Measurements from ENCODE around the gene GALNT15.
A peak's percentile ranks its signal among the peaks of the same experiment; 100 is the strongest.

The GALNT15 gene

DNA sequence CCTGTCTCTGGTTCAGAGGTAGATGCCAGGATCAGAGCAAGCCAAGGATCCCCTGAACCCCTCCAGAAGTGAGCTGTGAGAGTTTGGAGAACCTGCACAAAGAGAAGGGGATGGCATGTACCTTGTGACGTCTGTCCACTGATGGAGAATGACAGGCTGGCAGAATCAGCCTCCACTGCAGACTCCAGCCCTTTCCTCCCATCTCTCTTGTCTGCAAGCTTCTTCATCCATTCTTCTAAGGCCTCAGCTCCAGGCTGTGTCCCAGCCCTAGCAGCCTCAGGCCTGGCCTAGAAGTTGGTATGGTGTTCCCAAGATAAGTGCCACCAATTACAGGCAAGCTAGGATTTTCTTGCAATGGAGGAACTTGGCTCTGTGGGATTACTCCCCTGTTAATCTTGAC lies 8.6 kb downstream of the GALNT15 start:
- intact Hi-C loops (cut with DNase I): no loop called here
- DNase-seq: peak in 1 of 10 donors; percentile 28

GRCh38 chr3:16183601-16184270 lies 9.3 kb downstream of the GALNT15 start:
- intact Hi-C loops (cut with DNase I): no loop called here
- peak in 1 of 10 donors; percentile 35 for DNase-seq

DNA sequence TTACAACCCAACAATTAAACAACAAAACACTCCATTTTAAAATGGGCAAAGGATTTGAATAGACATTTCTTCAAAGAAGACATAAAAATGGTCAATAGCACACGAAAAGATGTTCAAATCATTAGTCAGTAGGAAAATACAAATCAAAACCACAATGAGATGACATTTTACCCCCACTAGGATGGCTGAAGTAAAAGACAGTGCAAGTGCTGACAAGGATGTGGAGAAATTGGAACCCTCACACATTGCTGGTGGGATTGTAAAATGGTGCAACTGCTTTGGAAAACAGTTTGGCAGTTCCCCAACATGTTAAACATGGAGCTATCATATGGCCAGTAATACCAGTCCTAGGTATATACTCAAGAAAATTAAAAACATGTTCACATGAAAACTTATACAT lies 11.6 kb downstream of the GALNT15 start:
- DNase-seq: no peak
- intact Hi-C loops (cut with DNase I): no loop called here

DNA sequence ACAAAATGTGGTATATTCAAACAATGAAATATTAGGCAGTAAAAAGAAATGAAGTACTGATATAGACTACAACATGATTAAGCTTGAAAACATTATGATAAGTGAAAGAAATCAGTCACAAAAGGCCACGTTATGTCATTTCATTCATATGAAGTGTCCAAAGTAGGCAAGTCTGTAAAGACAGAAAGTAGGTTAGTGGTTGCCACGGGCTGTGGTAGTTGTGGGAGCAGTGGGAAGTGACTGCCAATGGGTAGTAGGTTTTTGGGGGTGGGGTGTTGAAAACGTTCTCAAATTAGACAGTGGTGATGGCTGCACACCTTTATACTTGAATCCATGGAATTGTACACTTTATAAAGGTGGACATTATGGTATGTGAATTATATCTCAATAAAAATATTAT lies 12.1 kb downstream of the GALNT15 start:
- DNase-seq: no peak
- intact Hi-C loops (cut with DNase I): no loop called here

DNA sequence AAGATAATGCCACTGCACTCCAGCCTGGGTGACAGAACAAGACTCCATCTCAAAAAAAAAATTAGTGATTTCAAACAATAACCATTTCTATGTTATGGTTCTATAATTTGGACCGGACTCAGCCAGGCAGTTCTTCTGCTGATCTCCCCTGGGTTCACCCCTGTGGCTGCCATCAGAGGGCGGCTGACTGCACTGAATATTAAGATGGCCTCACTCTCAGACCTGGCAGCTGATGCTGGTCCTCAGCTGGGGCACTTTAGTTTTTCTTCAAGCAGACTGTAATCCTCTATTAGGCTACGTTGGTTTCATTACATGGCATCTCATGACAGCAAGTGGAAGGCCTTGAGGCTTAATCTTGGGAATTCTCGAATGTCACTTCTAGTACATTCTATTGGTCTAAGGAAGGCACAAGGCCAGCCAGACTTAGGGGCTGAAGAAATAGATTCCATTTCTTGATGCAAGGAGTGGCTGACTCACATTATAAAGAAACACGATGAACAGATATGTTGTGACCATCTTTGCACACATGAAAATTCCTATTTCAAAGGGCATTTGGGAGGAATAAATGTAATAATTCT lies 12.8 kb downstream of the GALNT15 start:
- intact Hi-C loops (cut with DNase I): no loop called here
- DNase-seq: no peak

- DNase-seq: no peak
- intact Hi-C loops (cut with DNase I): no loop called here
Observed at GRCh38 chr3:16188071-16188470, 13.6 kb downstream of the GALNT15 start.

- no peak for DNase-seq
- intact Hi-C loops (cut with DNase I): no loop called here
Observed at GRCh38 chr3:16189201-16189600, 14.7 kb downstream of the GALNT15 start.

GRCh38 chr3:16190704-16191103 lies 16.2 kb downstream of the GALNT15 start:
- no peak for DNase-seq
- intact Hi-C loops (cut with DNase I): no loop called here

DNA sequence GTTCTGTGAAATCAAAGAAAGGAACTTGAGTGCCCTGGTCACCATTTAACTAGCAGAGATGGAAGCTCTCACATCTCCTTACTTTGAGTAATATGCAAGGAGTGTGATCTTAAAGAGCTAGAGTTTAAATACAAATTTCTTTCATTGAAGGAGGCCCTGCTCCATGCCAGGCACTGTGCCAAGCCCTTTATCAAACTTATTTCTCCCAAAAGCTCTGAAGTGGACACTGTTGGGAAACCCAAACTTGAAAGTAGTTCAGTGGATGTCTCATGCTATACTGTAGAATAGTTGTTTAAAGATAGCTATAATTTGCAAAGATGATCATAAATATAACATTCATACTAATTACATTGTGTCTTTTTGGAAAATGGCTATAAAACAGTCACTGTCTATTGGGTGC lies 17.1 kb downstream of the GALNT15 start:
- no peak for DNase-seq
- intact Hi-C loops (cut with DNase I): no loop called here

- DNase-seq: no peak
- intact Hi-C loops (cut with DNase I): no loop called here
Observed at GRCh38 chr3:16192176-16192811, 17.8 kb downstream of the GALNT15 start.

DNA sequence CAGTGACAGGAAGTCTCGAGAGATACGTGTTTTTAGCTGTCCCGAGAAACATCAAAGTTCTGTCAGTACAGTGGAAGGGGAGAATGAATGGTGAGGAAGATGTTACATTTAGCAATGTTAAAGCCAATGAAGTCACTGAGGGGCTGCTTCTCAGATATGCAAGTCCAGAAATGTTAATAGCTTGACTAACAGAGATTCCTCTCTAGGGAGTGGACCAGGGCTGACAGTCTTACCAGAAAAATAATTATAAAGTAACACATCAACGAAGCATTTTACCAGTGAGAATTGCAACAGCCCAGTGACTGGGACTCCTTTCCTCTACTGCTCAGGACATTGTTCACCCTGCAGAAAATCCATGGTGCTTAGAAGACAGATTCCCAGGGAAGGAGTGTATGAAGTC lies 23.9 kb downstream of the GALNT15 start:
- DNase-seq: no peak

DNA sequence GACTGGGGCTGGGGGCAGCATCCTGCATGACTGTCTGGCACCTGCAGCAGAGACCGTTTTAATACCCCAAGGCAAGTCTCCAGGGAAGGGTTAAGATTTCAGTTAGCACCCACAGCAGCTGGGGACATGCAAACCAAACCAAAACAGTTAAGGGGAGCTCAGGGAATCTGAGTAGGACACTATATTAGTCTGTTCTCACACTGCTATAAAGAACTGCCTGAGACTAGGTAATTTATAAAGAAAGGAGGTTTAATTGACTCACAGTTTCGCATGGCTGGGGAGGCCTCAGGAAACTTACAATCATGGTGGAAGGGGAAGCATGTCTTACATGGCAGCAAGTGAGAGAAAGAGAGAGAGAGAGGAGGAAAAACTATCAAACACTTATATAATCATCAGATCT lies 25.3 kb downstream of the GALNT15 start:
- intact Hi-C loops (cut with DNase I): no loop called here
- no peak for DNase-seq

More for the DNA sequence above, 23.9 kb downstream of the GALNT15 start:
- intact Hi-C loops (cut with DNase I): no loop called here

GRCh38 chr3:16200411-16200810 lies 25.9 kb downstream of the GALNT15 start:
- no peak for DNase-seq
- intact Hi-C loops (cut with DNase I): no loop called here

DNA sequence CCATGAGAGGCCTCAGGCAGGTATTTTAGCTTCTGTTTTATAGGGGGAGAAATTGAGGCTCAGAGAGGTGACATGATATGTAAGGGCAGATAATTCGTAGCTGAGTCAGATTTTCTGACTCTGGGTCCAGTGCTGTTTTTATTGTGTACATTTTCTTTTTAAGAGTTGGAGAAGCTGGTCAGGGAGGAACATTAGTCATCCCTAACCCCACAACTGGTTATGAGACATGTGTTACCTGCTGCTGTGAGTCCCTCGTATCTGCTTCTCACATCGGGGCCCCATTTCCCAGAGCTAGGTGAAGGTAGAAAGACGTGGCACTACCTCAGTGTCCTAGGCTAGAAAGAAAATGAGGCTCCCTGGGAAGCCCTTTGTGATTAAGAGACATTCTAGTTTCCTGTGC lies 28.6 kb downstream of the GALNT15 start:
- intact Hi-C loops (cut with DNase I): no loop called here

DNA sequence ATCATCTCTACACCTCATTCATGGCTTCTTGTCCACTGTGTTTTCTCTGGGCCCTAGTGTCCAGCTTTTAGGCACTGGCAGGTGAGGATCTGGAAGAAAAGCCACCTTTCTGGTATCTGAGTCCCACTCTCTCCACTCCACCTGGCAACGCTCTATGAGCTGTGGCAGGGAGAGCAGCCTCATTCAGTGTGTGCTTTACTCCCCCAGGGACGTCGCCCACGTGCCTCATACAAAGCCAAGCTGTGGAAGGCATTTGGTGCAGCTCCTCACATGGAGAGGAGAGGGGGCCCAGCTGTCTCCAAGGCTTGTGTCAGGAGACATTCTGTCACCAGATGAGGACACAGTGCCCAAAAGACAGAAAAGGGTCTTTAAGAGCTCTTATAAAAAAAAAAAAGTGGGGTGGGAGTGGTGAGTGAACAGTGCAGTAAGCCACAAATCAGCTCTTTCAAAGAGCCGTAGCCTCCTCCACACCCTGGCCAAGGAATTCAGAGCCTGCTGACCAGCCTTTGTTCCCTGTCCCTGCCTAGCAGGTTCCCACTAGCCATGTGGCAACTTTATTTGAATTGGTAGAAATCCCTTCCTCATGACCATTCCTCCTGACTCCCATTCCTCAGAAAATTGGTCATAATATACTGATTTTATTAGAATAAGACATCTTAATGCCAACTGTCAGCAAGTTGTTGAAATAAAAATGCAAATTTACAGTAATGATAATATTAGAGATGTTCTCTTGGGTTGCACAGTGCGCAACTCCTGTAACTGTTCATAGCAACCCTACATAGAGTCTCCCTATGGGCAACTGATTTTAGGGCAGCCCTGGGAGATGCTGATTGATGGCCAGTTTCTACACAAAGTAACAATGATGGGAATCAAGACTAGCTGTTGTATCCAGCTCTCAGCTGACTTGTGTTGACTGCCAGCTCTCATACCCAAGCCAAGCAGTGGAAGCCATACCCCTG lies 29.5 kb downstream of the GALNT15 start:
- DNase-seq: peak in 5 of 10 donors; percentile 16 to 86 (median 44)
- intact Hi-C loops (cut with DNase I): no loop called here

More for the DNA sequence above, 28.6 kb downstream of the GALNT15 start:
- no peak for DNase-seq

DNA sequence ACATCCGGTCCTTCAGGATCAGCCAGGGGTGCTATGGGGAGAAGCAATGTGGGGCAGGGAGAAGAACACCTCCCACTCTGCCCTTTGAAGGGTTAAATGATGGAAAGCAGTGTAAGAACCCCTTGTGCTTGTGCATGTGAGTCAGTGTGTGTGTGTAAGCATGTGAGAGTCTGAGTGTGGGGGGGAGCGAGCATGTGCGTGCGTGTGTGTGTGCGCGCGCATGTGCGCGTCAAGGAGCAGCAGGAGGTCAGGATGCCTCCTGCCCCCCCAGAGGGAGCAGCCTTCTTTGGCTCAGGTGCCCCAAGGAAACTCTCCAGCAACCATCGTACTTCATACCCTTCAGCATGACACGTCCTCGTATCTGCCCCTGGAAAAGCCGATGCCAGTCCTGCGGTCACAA lies 30.3 kb downstream of the GALNT15 start:
- intact Hi-C loops (cut with DNase I): no loop called here

GRCh38 chr3:16205156-16205870 lies 30.8 kb downstream of the GALNT15 start:
- intact Hi-C loops (cut with DNase I): no loop called here
- DNase-seq: no peak

More for the DNA sequence above, 30.3 kb downstream of the GALNT15 start:
- no peak for DNase-seq

GRCh38 chr3:16207031-16207430 lies 32.6 kb downstream of the GALNT15 start:
- no peak for DNase-seq
- intact Hi-C loops (cut with DNase I): no loop called here

DNA sequence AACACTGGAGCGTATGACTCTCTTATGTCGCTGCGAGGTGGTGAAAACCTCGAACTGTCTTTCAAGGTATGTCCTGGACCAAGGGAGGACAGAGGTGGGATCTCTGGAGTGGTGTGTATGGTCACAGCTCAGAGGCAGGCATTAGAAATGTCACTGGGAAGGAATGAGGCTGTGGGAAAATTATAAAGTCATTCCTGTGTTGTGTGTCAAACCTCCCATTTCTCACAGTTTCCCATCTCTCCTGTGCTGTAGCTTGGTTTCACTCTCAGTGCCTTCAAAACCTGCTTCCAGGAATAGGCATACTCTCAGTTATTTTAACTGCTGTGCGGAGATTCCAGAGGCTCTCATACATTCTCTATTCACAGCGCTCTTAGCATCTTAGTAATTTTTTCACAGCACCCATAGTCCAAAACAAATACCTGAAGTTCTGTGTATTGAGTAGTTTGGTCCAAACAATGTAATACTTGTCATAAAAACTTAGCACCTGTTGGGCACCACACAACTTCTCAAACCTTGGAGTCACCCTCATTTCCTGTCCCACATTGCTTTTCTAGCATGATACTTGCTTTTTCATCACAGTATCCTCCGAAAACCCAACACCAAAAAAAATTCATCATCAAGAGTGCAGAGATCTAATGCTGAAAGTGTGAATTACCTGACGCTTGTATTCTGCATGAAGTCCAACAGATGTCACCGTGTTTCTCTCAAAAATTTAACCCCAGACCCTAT lies 36.9 kb downstream of the GALNT15 start:
- intact Hi-C loops (cut with DNase I): no loop called here
- no peak for DNase-seq

- intact Hi-C loops (cut with DNase I): no loop called here
- no peak for DNase-seq
Observed at GRCh38 chr3:16214366-16214765, 39.9 kb downstream of the GALNT15 start.

All from posterior cingulate gyrus (tissue), 11 donors.